Measurements from ENCODE around the gene SPDYE6. TPM values are rescaled to one million over a fixed set of nuclear protein-coding genes. Genes with fewer than 3 reads are reported as not detected.

SPDYE6 gene
- total RNA-seq, 1 experiment from 2014 or later: not detected

DNA sequence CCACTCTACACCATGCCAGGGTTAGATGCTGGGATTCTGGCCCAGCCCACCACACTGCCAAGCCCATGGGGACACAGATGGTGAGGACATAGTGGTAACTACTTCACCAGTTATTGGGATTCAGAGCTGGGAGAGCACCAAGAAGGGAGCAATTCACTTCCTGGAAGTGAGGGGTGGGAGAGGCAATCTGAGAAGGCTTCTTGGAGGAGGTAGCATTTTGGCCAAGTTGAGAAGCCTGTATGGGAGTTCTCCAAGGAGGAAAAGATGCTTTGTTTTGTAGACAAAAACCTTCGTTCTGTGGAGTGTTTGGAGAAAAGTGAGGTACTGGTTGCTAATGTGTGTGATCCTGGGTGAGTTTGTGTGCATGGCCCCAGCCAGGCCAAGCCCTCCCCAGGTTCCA lies 36.1 kb upstream of the SPDYE6 start:
- ChIA-PET CTCF (no interaction called here), POLR2A (ENCODE audit: low non-redundant PET) (no interaction called here)
- no peak for DNase-seq (ENCODE audit: low spot score)
- BruUV-seq (replicated peaks): no TSS peak
- Histone ChIP-seq H3K4me1 (ENCODE audit: insufficient read depth, low read length, poor library complexity, severe bottlenecking) (peaks cover 10% of the 10 kb centered on the region), H3K27ac (ENCODE audit: low read depth, low read length, poor library complexity, severe bottlenecking) (no peak overlapping the region), H3K9me3 (ENCODE audit: low read depth, low read length, poor library complexity, severe bottlenecking) (no peaks in the 10 kb centered on the region), H3K36me3 (ENCODE audit: insufficient read depth, low read length, poor library complexity, severe bottlenecking) (no peaks in the 10 kb centered on the region), H3K4me3 (ENCODE audit: low read depth, low read length, poor library complexity, severe bottlenecking) (no peak overlapping the region), H3K27me3 (replicated peaks; ENCODE audit: insufficient read depth, low read depth, low read length, poor library complexity) (no peaks in the 10 kb centered on the region)
- TF ChIP-seq, protein P1, sequence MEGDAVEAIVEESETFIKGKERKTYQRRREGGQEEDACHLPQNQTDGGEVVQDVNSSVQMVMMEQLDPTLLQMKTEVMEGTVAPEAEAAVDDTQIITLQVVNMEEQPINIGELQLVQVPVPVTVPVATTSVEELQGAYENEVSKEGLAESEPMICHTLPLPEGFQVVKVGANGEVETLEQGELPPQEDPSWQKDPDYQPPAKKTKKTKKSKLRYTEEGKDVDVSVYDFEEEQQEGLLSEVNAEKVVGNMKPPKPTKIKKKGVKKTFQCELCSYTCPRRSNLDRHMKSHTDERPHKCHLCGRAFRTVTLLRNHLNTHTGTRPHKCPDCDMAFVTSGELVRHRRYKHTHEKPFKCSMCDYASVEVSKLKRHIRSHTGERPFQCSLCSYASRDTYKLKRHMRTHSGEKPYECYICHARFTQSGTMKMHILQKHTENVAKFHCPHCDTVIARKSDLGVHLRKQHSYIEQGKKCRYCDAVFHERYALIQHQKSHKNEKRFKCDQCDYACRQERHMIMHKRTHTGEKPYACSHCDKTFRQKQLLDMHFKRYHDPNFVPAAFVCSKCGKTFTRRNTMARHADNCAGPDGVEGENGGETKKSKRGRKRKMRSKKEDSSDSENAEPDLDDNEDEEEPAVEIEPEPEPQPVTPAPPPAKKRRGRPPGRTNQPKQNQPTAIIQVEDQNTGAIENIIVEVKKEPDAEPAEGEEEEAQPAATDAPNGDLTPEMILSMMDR (conservative IDR thresholded peaks at IDR 0.05; ENCODE audit: low read depth, low read length): no peak
- no peak for TF ChIP-seq EZH2 (IDR thresholded peaks at IDR 0.05; ENCODE audit: borderline replicate concordance, low read depth, low read length, poor library complexity, severe bottlenecking)
- intact Hi-C loops (cut with micrococcal nuclease; ENCODE audit: unreplicated experiment): no loop called here

DNA sequence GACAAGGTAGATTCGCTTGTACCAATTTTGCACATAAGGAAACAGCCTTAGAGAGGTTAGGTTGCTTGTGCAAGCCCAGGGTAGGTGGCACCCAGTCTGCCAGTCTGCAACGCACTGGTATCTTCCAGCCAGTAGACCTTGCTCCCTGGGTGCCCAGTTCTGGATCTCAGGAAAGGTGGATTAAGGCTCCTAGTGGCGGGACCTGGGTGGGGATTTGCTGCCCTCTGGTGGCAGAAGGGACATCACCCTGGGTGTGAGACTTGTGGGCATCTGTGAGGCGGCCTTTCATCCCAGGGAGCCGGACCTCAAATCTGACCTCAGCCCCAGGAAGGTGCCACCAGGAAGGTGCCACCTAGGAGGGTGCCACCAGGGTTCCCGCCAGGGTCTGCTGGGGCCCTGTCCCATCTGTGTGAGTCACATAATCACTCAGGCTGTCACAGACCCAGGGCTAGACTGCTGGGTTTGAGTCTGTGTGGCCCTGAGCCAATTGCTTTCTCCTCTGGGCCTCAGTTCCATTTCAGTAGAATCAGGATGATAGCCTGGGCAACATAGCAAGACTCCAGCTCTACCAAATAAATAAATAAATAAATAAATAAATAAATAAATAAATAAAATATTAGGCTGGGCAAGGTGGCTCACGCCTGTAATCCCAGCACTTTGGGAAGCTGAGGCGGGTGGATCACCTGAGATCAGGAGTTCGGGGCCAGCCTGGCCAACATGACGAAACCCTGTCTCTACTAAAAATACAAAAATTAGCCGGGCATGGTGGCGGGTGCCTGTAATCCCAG lies 34.6 kb upstream of the SPDYE6 start:
- CTCF ChIA-PET: interaction anchor here (1.4 kb wide), 1 partner anchor 111 kb away, joined by 4 read pairs; no protein-coding TSS in a partner anchor
- no TSS peak for BruUV-seq (replicated peaks)
- Histone ChIP-seq H3K9me3 (ENCODE audit: low read depth, low read length, poor library complexity, severe bottlenecking) (no peaks in the 10 kb centered on the region), H3K27me3 (replicated peaks; ENCODE audit: insufficient read depth, low read depth, low read length, poor library complexity) (no peaks in the 10 kb centered on the region), H3K27ac (ENCODE audit: low read depth, low read length, poor library complexity, severe bottlenecking) (no peak overlapping the region), H3K36me3 (ENCODE audit: insufficient read depth, low read length, poor library complexity, severe bottlenecking) (peaks cover 6% of the 10 kb centered on the region), H3K4me3 (ENCODE audit: low read depth, low read length, poor library complexity, severe bottlenecking) (no peak overlapping the region), H3K4me1 (ENCODE audit: insufficient read depth, low read length, poor library complexity, severe bottlenecking) (peaks cover 6% of the 10 kb centered on the region)
- no peak for TF ChIP-seq EZH2 (IDR thresholded peaks at IDR 0.05; ENCODE audit: borderline replicate concordance, low read depth, low read length, poor library complexity, severe bottlenecking)
- TF ChIP-seq, protein P1 (conservative IDR thresholded peaks at IDR 0.05; ENCODE audit: low read depth, low read length): peak; percentile 89
- POLR2A ChIA-PET (ENCODE audit: low non-redundant PET): no interaction called here
- peak; percentile 81 for DNase-seq (ENCODE audit: low spot score)
- intact Hi-C loops (cut with micrococcal nuclease; ENCODE audit: unreplicated experiment): loop anchor here (1.0 kb wide), 1 partner anchor 112 kb away; no protein-coding TSS in a partner anchor

DNA sequence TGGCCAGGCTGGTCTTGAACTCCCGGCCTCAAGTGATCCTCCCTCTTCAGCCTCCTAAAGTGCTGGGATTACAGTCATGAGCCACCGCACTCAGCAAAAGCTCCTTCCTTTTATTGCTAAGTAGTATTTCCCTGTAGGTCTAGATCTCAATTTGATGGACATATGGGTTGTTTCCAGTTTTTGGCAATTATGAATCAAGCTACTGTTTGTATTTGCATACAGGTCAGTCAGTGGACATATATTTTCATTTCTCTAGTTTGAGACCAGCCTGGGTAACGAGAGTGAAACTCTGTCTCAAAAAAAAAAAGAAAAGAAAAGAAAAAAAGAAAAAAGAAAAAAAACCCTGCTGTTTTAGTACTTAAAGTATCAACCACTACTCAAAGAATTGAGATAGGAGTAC lies 33.6 kb upstream of the SPDYE6 start:
- BruUV-seq (replicated peaks): no TSS peak
- no peak for DNase-seq (ENCODE audit: low spot score)
- H3K4me3 ChIP-seq (ENCODE audit: low read depth, low read length, poor library complexity, severe bottlenecking): no peak overlapping the region
- intact Hi-C loops (cut with micrococcal nuclease; ENCODE audit: unreplicated experiment): loop anchor here (1.0 kb wide), 1 partner anchor 111 kb away; no protein-coding TSS in a partner anchor
- TF ChIP-seq EZH2 (IDR thresholded peaks at IDR 0.05; ENCODE audit: borderline replicate concordance, low read depth, low read length, poor library complexity, severe bottlenecking): no peak
- TF ChIP-seq, protein P1 (conservative IDR thresholded peaks at IDR 0.05; ENCODE audit: low read depth, low read length): no peak
- ChIA-PET POLR2A (ENCODE audit: low non-redundant PET) (interaction anchor here (0.7 kb wide), 1 partner anchor 119 kb away, joined by 9 read pairs; no protein-coding TSS in a partner anchor), CTCF (interaction anchor here (0.7 to 1.4 kb wide), 2 partner anchors 83 to 110 kb away, joined by 3 to 4 read pairs; no protein-coding TSS in a partner anchor)
- no peaks in the 10 kb centered on the region for H3K4me1 ChIP-seq (ENCODE audit: insufficient read depth, low read length, poor library complexity, severe bottlenecking)
- no peaks in the 10 kb centered on the region for H3K9me3 ChIP-seq (ENCODE audit: low read depth, low read length, poor library complexity, severe bottlenecking)
- no peaks in the 10 kb centered on the region for H3K27me3 ChIP-seq (replicated peaks; ENCODE audit: insufficient read depth, low read depth, low read length, poor library complexity)
- peaks cover 6% of the 10 kb centered on the region for H3K36me3 ChIP-seq (ENCODE audit: insufficient read depth, low read length, poor library complexity, severe bottlenecking)
- no peak overlapping the region for H3K27ac ChIP-seq (ENCODE audit: low read depth, low read length, poor library complexity, severe bottlenecking)

Data from A673 (cell line).